Endodermal cell (in vitro differentiated cells): Measurements from ENCODE around the gene PRDM2. TPM values are rescaled to one million over a fixed set of nuclear protein-coding genes. Genes with fewer than 3 reads are reported as not detected.

Source experiments
- DNase-seq: peaks from one replicate; pipeline ENCODE4 v3.0.0-alpha.2; 2017
- H3K27ac ChIP-seq: 2 replicates; pipeline ENCODE4 v1.5.1; 2013; ENCODE audit warnings: mild to moderate bottlenecking, low read depth, low read length, moderate library complexity
- H3K27me3 ChIP-seq: 2 replicates; pipeline ENCODE4 v1.6.1; 2013; ENCODE audit warnings: mild to moderate bottlenecking, low read length, moderate library complexity; ENCODE audit not compliant: insufficient read depth, control insufficient read depth, poor library complexity, severe bottlenecking
- H3K36me3 ChIP-seq: 2 replicates; pipeline ENCODE4 v1.7.0; 2013; ENCODE audit warnings: mild to moderate bottlenecking, low read length, moderate library complexity; ENCODE audit not compliant: control insufficient read depth, insufficient read depth
- H3K4me1 ChIP-seq: one replicate; pipeline ENCODE4 v1.7.0; 2013; ENCODE audit warnings: low read length; ENCODE audit not compliant: control insufficient read depth, insufficient read depth
- H3K4me3 ChIP-seq: 2 replicates; pipeline ENCODE4 v1.5.1; 2013; ENCODE audit warnings: mild to moderate bottlenecking, low read length, moderate library complexity
- H3K9ac ChIP-seq: 2 replicates; pipeline ENCODE4 v1.6.1; 2013; ENCODE audit warnings: mild to moderate bottlenecking, low read length, moderate library complexity; ENCODE audit not compliant: poor library complexity, severe bottlenecking; ENCODE audit errors: extremely low read depth
- H3K9me3 ChIP-seq: 2 replicates; pipeline ENCODE4 v1.6.1; 2013; ENCODE audit warnings: mild to moderate bottlenecking, low read length, moderate library complexity; ENCODE audit not compliant: control insufficient read depth
- H3K27ac Mint-ChIP-seq: 2 replicates; pipeline ENCODE4 v1.8.0; 2020; ENCODE audit warnings: mixed read lengths
- H3K27me3 Mint-ChIP-seq: 2 replicates; pipeline ENCODE4 v1.8.0; 2021; ENCODE audit warnings: mild to moderate bottlenecking, mixed read lengths; ENCODE audit not compliant: insufficient read depth
- H3K36me3 Mint-ChIP-seq: 2 replicates; pipeline ENCODE4 v1.8.0; 2020; ENCODE audit warnings: low read depth, mixed read lengths
- H3K4me1 Mint-ChIP-seq: 2 replicates; pipeline ENCODE4 v1.8.0; 2020; ENCODE audit warnings: mixed read lengths
- H3K4me3 Mint-ChIP-seq: 2 replicates; pipeline ENCODE4 v1.8.0; 2020; ENCODE audit warnings: mild to moderate bottlenecking, moderate library complexity, mixed read lengths
- H3K9me3 Mint-ChIP-seq: 2 replicates; pipeline ENCODE4 v1.8.0; 2020; ENCODE audit warnings: mild to moderate bottlenecking, mixed read lengths
- WGBS, 2 experiments: methylation state at CpG; one replicate each; pipeline versions ENCODE4 v1.1.5 to v1.1.7; 2013; ENCODE audit warnings: missing lambda C conversion rate in 2 of 2, mixed read lengths in 1 of 2; ENCODE audit not compliant: insufficient coverage in 1 of 2, insufficient read length in 1 of 2; 5-methylcytosine and 5-hydroxymethylcytosine counted together
- total RNA-seq, 2 donors: library from RNA; stranded (reverse); fragmentation: NEBNext Ultra II Directional in 1 of 2; extraction: Animal tissue kit (Norgen Biotek cat#: 25700) in 1 of 2; gene quantifications; 2 replicates in 1 of 2; 3 replicates in 1 of 2; pipeline ENCODE4 v1.2.1, GENCODE V29; 2021
- TF ChIP-seq, protein P1 (sequence below): fragments of 200-600 bp; sonication (generic); conservative IDR thresholded peaks from 2 replicates; pipeline ENCODE4 v1.5.0; 2021; ENCODE audit warnings: antibody characterized with exemption, mild to moderate bottlenecking

PRDM2 gene
- total RNA-seq, 2 donors from 2014 or later: 29.4 to 35.4 TPM

DNA sequence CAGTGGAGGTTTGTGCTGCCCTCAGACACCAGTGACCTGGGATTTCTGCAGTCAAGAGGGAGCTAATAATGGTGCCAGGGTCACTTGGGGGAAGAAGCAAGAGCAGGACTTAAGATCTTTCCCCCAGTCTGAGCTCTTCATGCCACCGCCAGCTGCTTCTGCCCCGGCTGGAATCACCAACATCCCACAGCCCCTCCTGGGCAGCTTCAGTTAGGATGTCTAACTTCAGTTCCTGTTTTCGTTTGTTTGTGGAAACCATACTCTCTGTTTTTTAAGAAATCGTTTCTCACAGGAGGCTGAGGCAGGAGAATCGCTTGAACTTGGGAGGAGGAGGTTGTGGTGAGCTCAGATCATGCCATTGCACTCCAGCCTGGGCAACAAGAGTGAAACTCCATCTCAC lies 25.6 kb upstream of the PRDM2 start:
- Histone ChIP-seq H3K4me3 (no peak overlapping the region), H3K27me3 (no peaks in the 10 kb centered on the region), H3K4me1 (no peaks in the 10 kb centered on the region), H3K27ac (no peak overlapping the region), H3K9me3 (no peaks in the 10 kb centered on the region), H3K36me3 (no peaks in the 10 kb centered on the region), H3K9ac (no peak overlapping the region)
- Mint-ChIP-seq H3K36me3 (no peaks in the 10 kb centered on the region), H3K9me3 (peaks cover 16% of the 10 kb centered on the region), H3K27me3 (peaks cover 20% of the 10 kb centered on the region), H3K4me3 (no peak overlapping the region), H3K4me1 (no peaks in the 10 kb centered on the region), H3K27ac (no peak overlapping the region)
- no peak for DNase-seq
- WGBS, 2 experiments: 66 to 78% methylated on average over 3 to 5 of the region's 5 CpGs
- TF ChIP-seq, protein P1, sequence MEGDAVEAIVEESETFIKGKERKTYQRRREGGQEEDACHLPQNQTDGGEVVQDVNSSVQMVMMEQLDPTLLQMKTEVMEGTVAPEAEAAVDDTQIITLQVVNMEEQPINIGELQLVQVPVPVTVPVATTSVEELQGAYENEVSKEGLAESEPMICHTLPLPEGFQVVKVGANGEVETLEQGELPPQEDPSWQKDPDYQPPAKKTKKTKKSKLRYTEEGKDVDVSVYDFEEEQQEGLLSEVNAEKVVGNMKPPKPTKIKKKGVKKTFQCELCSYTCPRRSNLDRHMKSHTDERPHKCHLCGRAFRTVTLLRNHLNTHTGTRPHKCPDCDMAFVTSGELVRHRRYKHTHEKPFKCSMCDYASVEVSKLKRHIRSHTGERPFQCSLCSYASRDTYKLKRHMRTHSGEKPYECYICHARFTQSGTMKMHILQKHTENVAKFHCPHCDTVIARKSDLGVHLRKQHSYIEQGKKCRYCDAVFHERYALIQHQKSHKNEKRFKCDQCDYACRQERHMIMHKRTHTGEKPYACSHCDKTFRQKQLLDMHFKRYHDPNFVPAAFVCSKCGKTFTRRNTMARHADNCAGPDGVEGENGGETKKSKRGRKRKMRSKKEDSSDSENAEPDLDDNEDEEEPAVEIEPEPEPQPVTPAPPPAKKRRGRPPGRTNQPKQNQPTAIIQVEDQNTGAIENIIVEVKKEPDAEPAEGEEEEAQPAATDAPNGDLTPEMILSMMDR: no peak

DNA sequence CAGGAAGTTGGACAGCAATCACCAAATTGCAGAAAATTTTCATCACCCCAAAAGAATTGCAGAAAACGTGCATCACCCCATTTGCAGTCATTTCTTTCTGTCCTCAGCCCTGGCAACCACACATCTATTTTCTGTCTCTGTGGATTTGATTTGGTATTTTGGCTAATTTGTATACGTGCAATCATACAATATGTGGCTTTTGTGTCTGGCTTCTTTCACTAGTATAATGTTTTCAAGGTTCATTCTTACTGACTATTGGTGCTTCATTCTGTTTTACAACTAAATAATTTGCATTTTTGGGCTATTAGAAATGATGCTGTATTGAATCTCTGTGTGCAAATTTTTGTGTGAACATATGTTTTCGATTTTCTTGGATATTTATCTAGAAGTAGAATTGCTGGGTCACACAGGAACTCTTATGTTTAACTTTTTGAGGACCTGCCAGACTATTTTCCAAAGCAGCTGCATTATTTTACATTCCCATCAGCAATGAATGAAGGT lies 24.8 kb upstream of the PRDM2 start:
- DNase-seq: no peak
- Histone ChIP-seq H3K27ac (no peak overlapping the region), H3K4me1 (no peaks in the 10 kb centered on the region), H3K36me3 (no peaks in the 10 kb centered on the region), H3K9ac (no peak overlapping the region), H3K4me3 (no peak overlapping the region), H3K27me3 (no peaks in the 10 kb centered on the region), H3K9me3 (no peaks in the 10 kb centered on the region)
- TF ChIP-seq, protein P1: no peak
- no peak overlapping the region for H3K4me3 Mint-ChIP-seq
- peaks cover 16% of the 10 kb centered on the region for H3K9me3 Mint-ChIP-seq
- no peaks in the 10 kb centered on the region for H3K4me1 Mint-ChIP-seq
- peaks cover 20% of the 10 kb centered on the region for H3K27me3 Mint-ChIP-seq
- WGBS, 2 experiments: 74 to 80% methylated on average over 1 to 3 of the region's 3 CpGs
- no peaks in the 10 kb centered on the region for H3K36me3 Mint-ChIP-seq
- H3K27ac Mint-ChIP-seq: no peak overlapping the region

DNA sequence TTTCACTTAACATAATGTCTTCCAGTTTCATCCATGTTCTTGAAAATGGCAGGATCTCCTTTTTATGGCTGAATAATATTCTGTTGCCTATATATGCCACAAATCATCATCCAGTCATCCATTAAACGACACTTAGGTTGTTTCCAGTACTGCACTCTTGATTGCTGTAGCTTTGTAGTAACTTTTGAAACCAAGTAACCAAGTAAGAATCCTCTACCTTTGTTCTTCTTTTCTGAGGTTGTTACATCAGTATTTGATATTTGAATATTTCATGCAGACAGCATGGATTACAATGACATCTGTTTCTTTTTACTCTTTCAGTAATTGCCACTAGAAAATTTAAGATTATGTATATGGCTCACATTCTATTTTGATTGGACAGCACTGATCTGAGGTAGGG lies 22.1 kb upstream of the PRDM2 start:
- no peak overlapping the region for H3K27ac ChIP-seq
- WGBS, 2 experiments: 80 to 86% methylated on average over 1 of the region's 1 CpG
- H3K27me3 Mint-ChIP-seq: peaks cover 25% of the 10 kb centered on the region

More for the DNA sequence above, 22.1 kb upstream of the PRDM2 start:
- TF ChIP-seq, protein P1: no peak
- no peak for DNase-seq
- Mint-ChIP-seq H3K4me3 (no peak overlapping the region), H3K27ac (no peak overlapping the region), H3K4me1 (no peaks in the 10 kb centered on the region), H3K9me3 (peaks cover 16% of the 10 kb centered on the region), H3K36me3 (no peaks in the 10 kb centered on the region)
- no peaks in the 10 kb centered on the region for H3K9me3 ChIP-seq
- no peaks in the 10 kb centered on the region for H3K27me3 ChIP-seq
- H3K36me3 ChIP-seq: no peaks in the 10 kb centered on the region
- H3K4me1 ChIP-seq: no peaks in the 10 kb centered on the region
- no peak overlapping the region for H3K4me3 ChIP-seq
- H3K9ac ChIP-seq: no peak overlapping the region
